DMS 273 (cell line): ENCODE measurements around the gene TBR1.
A peak's percentile ranks its signal among the peaks of the same experiment; 100 is the strongest.

Experiments used
- DNase-seq: peaks from one replicate; lab custom pipeline; 2025; ENCODE audit not compliant: unreplicated experiment; lab: John Stamatoyannopoulos, UW

Gene TBR1

GRCh38 chr2:161414042-161415033, 1.8 kb upstream of the TBR1 start:
- peak; percentile 74 for DNase-seq

GRCh38 chr2:161415034-161415986, 787 bp upstream of the TBR1 start:
- DNase-seq: peak; percentile 37

- DNase-seq: no peak
Measured at GRCh38 chr2:161416708-161417437, 776 bp downstream of the TBR1 start.

GRCh38 chr2:161417438-161418274, 1.6 kb downstream of the TBR1 start:
- no peak for DNase-seq

- DNase-seq: no peak
Measured at GRCh38 chr2:161418275-161418714, 2.2 kb downstream of the TBR1 start.

GRCh38 chr2:161418715-161419637, 2.9 kb downstream of the TBR1 start:
- DNase-seq: peak; percentile 92

- DNase-seq: no peak
Measured at GRCh38 chr2:161419638-161420190, 3.6 kb downstream of the TBR1 start.

- DNase-seq: no peak
Measured at GRCh38 chr2:161420406-161421074, 4.4 kb downstream of the TBR1 start.

- no peak for DNase-seq
Measured at GRCh38 chr2:161421686-161422085, 5.6 kb downstream of the TBR1 start.

- DNase-seq: no peak
Measured at GRCh38 chr2:161422816-161423403, 6.8 kb downstream of the TBR1 start.

GRCh38 chr2:161423421-161424393, 7.6 kb downstream of the TBR1 start:
- no peak for DNase-seq

GRCh38 chr2:161424394-161424769, 8.3 kb downstream of the TBR1 start:
- DNase-seq: no peak

- no peak for DNase-seq
Measured at GRCh38 chr2:161424891-161425727, 9.0 kb downstream of the TBR1 start.

GRCh38 chr2:161425728-161426454, 9.8 kb downstream of the TBR1 start:
- no peak for DNase-seq

- DNase-seq: no peak
Measured at GRCh38 chr2:161426455-161426921, 10.4 kb downstream of the TBR1 start.
